Smooth muscle cell (in vitro differentiated cells): ENCODE measurements around the gene ANTXR1. TPM values are rescaled to one million over a fixed set of nuclear protein-coding genes. Genes with fewer than 3 reads are reported as not detected.
A peak's percentile ranks its signal among the peaks of the same experiment; 100 is the strongest.

Experiments used
- DNase-seq: peaks from one replicate; lab custom pipeline; 2025; ENCODE audit not compliant: unreplicated experiment; lab: John Stamatoyannopoulos, UW
- H2AFZ ChIP-seq: fragments of 200-600 bp; sonication (generic); 2 replicates; pipeline ENCODE4 v1.6.0; 2016; ENCODE audit warnings: antibody characterized with exemption, low read depth, mild to moderate bottlenecking
- H3F3A ChIP-seq: fragments of 200-600 bp; sonication (generic); 2 replicates; pipeline ENCODE4 v1.6.0; 2017; ENCODE audit warnings: antibody characterized with exemption, low read depth
- H3K27ac ChIP-seq: fragments of 200-600 bp; sonication (generic); 2 replicates; pipeline ENCODE4 v1.5.1; 2016; ENCODE audit warnings: low read depth, mild to moderate bottlenecking
- H3K27me3 ChIP-seq: fragments of 200-600 bp; sonication (generic); 2 replicates; pipeline ENCODE4 v1.6.1; 2016; ENCODE audit warnings: low read depth, mild to moderate bottlenecking
- H3K36me3 ChIP-seq: fragments of 200-600 bp; sonication (generic); 2 replicates; pipeline ENCODE4 v1.5.1; 2016; ENCODE audit warnings: low read depth
- H3K4me1 ChIP-seq: fragments of 200-600 bp; sonication (generic); 2 replicates; pipeline ENCODE4 v1.5.1; 2016; ENCODE audit warnings: low read depth
- H3K4me2 ChIP-seq: fragments of 200-600 bp; sonication (generic); 2 replicates; pipeline ENCODE4 v1.6.0; 2016; ENCODE audit warnings: mild to moderate bottlenecking
- H3K4me3 ChIP-seq: fragments of 200-600 bp; sonication (generic); 2 replicates; pipeline ENCODE4 v1.5.1; 2016; ENCODE audit warnings: mild to moderate bottlenecking
- H3K79me2 ChIP-seq: fragments of 200-600 bp; sonication (generic); 2 replicates; pipeline ENCODE4 v1.6.0; 2016; ENCODE audit warnings: low read depth, mild to moderate bottlenecking
- H3K9ac ChIP-seq: fragments of 200-600 bp; sonication (generic); 2 replicates; pipeline ENCODE4 v1.6.0; 2016; ENCODE audit warnings: low read depth
- H3K9me3 ChIP-seq: fragments of 200-600 bp; sonication (generic); replicated peaks from 2 replicates; pipeline ENCODE4 v1.5.1; 2016; ENCODE audit warnings: low read depth
- H4K20me1 ChIP-seq: fragments of 200-600 bp; sonication (generic); 2 replicates; pipeline ENCODE4 v1.6.0; 2016; ENCODE audit warnings: low read depth
- WGBS: methylation state at CpG from one replicate; pipeline ENCODE4 v1.1.7; 2016; ENCODE audit warnings: low lambda C conversion rate; 5-methylcytosine and 5-hydroxymethylcytosine counted together
- polyA plus RNA-seq: library from polyadenylated mRNA; unstranded; fragments of >200 nt; fragmentation: Nextera tagmentation; extraction: Ambion mirVana; gene quantifications from 2 replicates; pipeline ENCODE4 v1.2.1, GENCODE V29; 2016
- total RNA-seq: library from RNA; depleted of rRNA; stranded (reverse); fragments of >200 nt; gene quantifications from 2 replicates; pipeline ENCODE4 v1.2.3, GENCODE V29; 2014
- TF ChIP-seq, protein P1 (sequence below): fragments of 200-600 bp; sonication (generic); IDR thresholded peaks from 2 replicates; pipeline ENCODE4 v1.5.1; 2017; ENCODE audit warnings: borderline replicate concordance, mild to moderate bottlenecking, antibody characterized with exemption; ENCODE audit not compliant: insufficient read depth, poor library complexity, severe bottlenecking

ANTXR1 gene
- total and polyA plus RNA-seq, 2 experiments from 2014 or later, result 292 to 309 TPM

DNA sequence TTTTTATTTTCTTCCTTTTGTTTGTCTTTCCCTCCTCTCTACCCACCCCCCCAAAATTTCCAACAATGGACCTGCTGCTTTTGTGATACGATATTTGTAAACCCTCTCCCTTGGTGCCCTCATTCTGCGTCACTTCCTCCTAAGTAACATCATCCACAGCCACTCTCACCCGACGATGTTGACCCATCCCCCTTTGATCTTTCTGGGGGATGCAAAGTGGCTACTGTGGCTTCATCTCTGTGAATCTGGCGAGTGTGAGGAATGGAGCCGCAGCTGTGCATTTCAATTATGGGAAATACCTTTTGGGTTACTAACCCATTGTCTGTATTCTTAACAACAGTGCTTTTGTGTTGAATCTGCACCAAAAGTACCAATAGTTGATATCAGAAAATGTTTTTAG is 19.4 kb downstream of the ANTXR1 start:
- no peaks in the 10 kb centered on the region for H3K36me3 ChIP-seq
- no peak for DNase-seq
- no peak overlapping the region for H2AFZ ChIP-seq
- peaks cover 3% of the 10 kb centered on the region for H3F3A ChIP-seq
- TF ChIP-seq, protein P1, sequence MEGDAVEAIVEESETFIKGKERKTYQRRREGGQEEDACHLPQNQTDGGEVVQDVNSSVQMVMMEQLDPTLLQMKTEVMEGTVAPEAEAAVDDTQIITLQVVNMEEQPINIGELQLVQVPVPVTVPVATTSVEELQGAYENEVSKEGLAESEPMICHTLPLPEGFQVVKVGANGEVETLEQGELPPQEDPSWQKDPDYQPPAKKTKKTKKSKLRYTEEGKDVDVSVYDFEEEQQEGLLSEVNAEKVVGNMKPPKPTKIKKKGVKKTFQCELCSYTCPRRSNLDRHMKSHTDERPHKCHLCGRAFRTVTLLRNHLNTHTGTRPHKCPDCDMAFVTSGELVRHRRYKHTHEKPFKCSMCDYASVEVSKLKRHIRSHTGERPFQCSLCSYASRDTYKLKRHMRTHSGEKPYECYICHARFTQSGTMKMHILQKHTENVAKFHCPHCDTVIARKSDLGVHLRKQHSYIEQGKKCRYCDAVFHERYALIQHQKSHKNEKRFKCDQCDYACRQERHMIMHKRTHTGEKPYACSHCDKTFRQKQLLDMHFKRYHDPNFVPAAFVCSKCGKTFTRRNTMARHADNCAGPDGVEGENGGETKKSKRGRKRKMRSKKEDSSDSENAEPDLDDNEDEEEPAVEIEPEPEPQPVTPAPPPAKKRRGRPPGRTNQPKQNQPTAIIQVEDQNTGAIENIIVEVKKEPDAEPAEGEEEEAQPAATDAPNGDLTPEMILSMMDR, result no peak
- WGBS, result 62% methylated on average over 6 of the region's 6 CpGs
- peak overlapping the region; percentile 70 for H3K27ac ChIP-seq
- H3K79me2 ChIP-seq, result peaks cover 100% of the 10 kb centered on the region
- H3K27me3 ChIP-seq, result no peaks in the 10 kb centered on the region
- peaks cover 98% of the 10 kb centered on the region for H4K20me1 ChIP-seq
- peak overlapping the region; percentile 12 for H3K4me2 ChIP-seq
- no peak overlapping the region for H3K9ac ChIP-seq
- no peaks in the 10 kb centered on the region for H3K9me3 ChIP-seq
- no peak overlapping the region for H3K4me3 ChIP-seq
- H3K4me1 ChIP-seq, result peaks cover 40% of the 10 kb centered on the region

DNA sequence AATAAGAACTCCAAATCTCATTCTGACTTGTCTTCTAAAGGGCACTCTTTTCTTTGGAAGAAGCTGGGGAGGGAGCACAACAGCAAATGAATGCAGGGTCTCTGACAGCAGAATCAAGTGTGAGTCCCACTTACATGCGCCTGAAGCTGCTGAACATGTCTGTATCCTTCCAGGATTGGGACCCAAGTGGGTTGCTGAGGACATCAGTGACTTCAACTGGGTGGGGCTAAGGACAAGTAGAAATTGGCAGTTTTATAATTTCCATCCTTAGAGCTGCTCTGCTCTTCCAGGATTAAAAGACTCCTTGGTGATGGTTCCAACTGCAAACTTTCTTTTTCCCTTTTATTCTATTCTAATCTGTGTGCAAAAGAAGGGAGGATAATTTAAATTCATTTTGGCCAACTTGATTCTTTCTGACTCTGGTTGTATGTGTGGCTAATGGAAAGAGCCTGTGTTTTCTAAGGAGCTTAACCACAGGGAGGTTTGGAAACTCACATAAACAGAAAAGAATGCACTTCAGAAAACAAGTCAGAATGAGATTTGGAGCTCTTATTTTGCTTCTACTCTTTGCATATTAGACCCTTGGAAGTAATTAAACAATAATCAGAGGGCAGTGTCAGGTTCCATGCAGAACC is 20.6 kb downstream of the ANTXR1 start:
- Histone ChIP-seq H3F3A (peaks cover 2% of the 10 kb centered on the region), H3K79me2 (peaks cover 100% of the 10 kb centered on the region), H3K4me2 (peak overlapping the region; percentile 12), H2AFZ (no peak overlapping the region), H3K9me3 (no peaks in the 10 kb centered on the region), H4K20me1 (peaks cover 98% of the 10 kb centered on the region), H3K4me3 (no peak overlapping the region), H3K9ac (no peak overlapping the region), H3K27ac (peak overlapping the region; percentile 70), H3K27me3 (no peaks in the 10 kb centered on the region), H3K4me1 (peaks cover 40% of the 10 kb centered on the region), H3K36me3 (no peaks in the 10 kb centered on the region)
- DNase-seq, result no peak
- TF ChIP-seq, protein P1, result no peak
- WGBS, result 83% methylated on average over 1 of the region's 1 CpG

DNA sequence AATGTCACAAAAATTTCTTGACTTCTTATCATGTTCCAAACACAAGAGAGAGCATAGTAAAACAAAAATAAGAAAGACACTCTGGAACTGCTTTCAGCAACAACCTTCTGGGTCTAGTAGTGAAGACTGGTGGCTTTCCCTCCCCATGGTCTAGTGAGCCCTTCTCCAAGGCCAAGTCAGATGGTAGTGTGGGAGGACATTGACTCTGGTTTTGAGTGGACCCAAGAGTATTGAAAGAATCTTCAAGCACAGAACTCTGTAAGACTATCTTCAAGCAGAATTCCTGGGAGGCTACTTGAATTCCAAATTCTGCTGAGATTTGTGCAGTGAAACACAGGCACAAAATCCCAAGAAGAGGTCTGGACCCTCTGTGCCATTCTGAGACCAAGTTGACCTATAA is 21.1 kb downstream of the ANTXR1 start:
- Histone ChIP-seq H3K4me1 (peaks cover 40% of the 10 kb centered on the region), H3K36me3 (no peaks in the 10 kb centered on the region), H3K9me3 (no peaks in the 10 kb centered on the region), H3K9ac (no peak overlapping the region), H3K4me3 (no peak overlapping the region), H3K27me3 (no peaks in the 10 kb centered on the region), H2AFZ (no peak overlapping the region), H3K79me2 (peaks cover 100% of the 10 kb centered on the region), H4K20me1 (peaks cover 99% of the 10 kb centered on the region), H3F3A (peaks cover 3% of the 10 kb centered on the region), H3K4me2 (no peak overlapping the region), H3K27ac (peak overlapping the region; percentile 70)
- TF ChIP-seq, protein P1, result no peak
- DNase-seq, result no peak

DNA sequence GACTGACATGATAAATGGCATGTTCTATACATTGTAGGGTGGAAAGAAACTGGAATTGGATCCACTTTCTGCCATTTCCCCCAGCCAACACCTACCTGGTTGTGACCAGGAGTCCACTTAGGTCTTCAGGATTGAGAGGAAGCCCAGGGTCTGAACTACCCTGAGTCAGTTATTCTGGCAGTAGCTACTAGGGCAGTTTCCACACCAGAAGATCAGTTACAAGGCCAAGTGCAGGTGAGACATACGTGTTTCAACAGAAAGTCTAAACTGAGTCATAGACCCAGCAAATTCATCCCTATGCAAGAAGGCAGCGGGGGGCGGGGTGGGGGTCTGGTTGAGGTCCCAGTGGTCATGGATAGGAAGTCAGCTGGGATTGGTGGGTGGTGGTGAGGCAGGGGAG is 21.9 kb downstream of the ANTXR1 start:
- Histone ChIP-seq H3K27ac (peak overlapping the region; percentile 70), H3K4me1 (peaks cover 36% of the 10 kb centered on the region), H3K4me3 (no peak overlapping the region), H3F3A (peaks cover 3% of the 10 kb centered on the region), H3K79me2 (peaks cover 100% of the 10 kb centered on the region), H3K27me3 (no peaks in the 10 kb centered on the region), H3K9me3 (no peaks in the 10 kb centered on the region), H3K9ac (no peak overlapping the region), H2AFZ (no peak overlapping the region), H4K20me1 (peaks cover 100% of the 10 kb centered on the region), H3K4me2 (no peak overlapping the region), H3K36me3 (no peaks in the 10 kb centered on the region)
- DNase-seq, result no peak
- TF ChIP-seq, protein P1, result no peak
- WGBS, result 90% methylated on average over 3 of the region's 3 CpGs
